Pancreas (tissue), 10 donors: ENCODE measurements around the gene PLA2G2C. TPM values are rescaled to one million over a fixed set of nuclear protein-coding genes. Genes with fewer than 3 reads are reported as not detected.

Source experiments
- ATAC-seq, 4 donors: fragments of 200-7000 bp; cut with Tn5 transposase; one replicate each; pipeline versions ENCODE4 v1.8.0 to v1.9.1; 2020; ENCODE audit warnings: mild to moderate bottlenecking in 4 of 4, moderate library complexity in 4 of 4
- DNase-seq, 6 donors: peaks; one replicate each; pipeline ENCODE4 v3.0.0-alpha.2; 2020
- FAIRE-seq: peaks from 2 replicates; lab custom pipeline; 2012; peaks lifted over from hg19 to GRCh38; lab: Jason Lieb, UNC
- H3K27ac ChIP-seq, 4 donors: fragments of 200-600 bp; sonication (generic); 1 replicate in 3 of 4; 2 replicates in 1 of 4; pipeline versions ENCODE4 v1.5.0 to v1.8.0; 2020
- H3K27me3 ChIP-seq, 4 donors: fragments of 200-600 bp; one replicate each; pipeline ENCODE4 v1.8.0; 2021
- H3K36me3 ChIP-seq, 3 donors: fragments of 200-600 bp; sonication (generic) in 1 of 3; one replicate each; pipeline versions ENCODE4 v1.5.0 to v1.8.0; 2020 to 2021
- H3K4me1 ChIP-seq, 3 donors: fragments of 200-600 bp; one replicate each; pipeline ENCODE4 v1.8.0; 2021
- H3K4me3 ChIP-seq, 4 donors: fragments of 200-600 bp; sonication (generic) in 2 of 4; one replicate each; pipeline versions ENCODE4 v1.5.0 to v1.8.0; 2020 to 2021
- H3K9me3 ChIP-seq, 4 donors: fragments of 200-600 bp; one replicate each; pipeline ENCODE4 v1.8.0; 2021
- CTCF ChIP-seq, 4 donors: fragments of 200-600 bp; sonication (generic) in 3 of 4; IDR thresholded peaks; one replicate each; pipeline versions ENCODE4 v1.5.0 to v1.8.0; 2021; ENCODE audit warnings: antibody characterized with exemption in 4 of 4
- WGBS, 2 donors: extraction: QIAGEN DNeasy Blood & Tissue Kit; methylation state at CpG; one replicate each; pipeline ENCODE4 v1.1.7; 2013; 5-methylcytosine and 5-hydroxymethylcytosine counted together
- intact Hi-C, 3 donors: fragments of 100-400 bp; cut with DNase I; formaldehyde crosslinking; loops; one replicate each; pipeline versions ENCODE4 v1.11.1 to v1.14.2; 2022
- polyA plus RNA-seq, 2 donors: library from polyadenylated mRNA; stranded (reverse); fragments of 200-250 nt; gene quantifications; one replicate each; pipeline ENCODE4 v1.2.3, GENCODE V29; 2013
- total RNA-seq, 6 donors: library from RNA; stranded (reverse); fragmentation: NEBNext Ultra II Directional in 4 of 6; extraction: Animal tissue kit (Norgen Biotek cat#: 25700) in 4 of 6; gene quantifications; one replicate each; pipeline versions ENCODE4 v1.2.1 to v1.2.4, GENCODE V29; 2021 to 2023
- donor health status: healthy with polysubstance abuse.
- donor health status: DM: no; HTN: no; CAD: no; lungs with moderate emphysema.
- donor health status: DM: no; HTN: no; CAD: no.
- donor health status: control.
- donor health status: control.
- donor health status: Bipolar disorder and iron deficiency.
- donor health status: DM: yes; HTN: yes; CAD: no.
- donor health status: DM: no; HTN: no; CAD: no.
- donor health status: DM: no; HTN: no; CAD: no.
- donor health status: DM: yes; HTN: yes; CAD: no.

Gene PLA2G2C
- total and polyA plus RNA-seq, 8 donors = not detected

- H3K27ac ChIP-seq = peak overlapping the region in 2 of 4 donors; percentile 22 to 54
- no peak overlapping the region for H3K4me3 ChIP-seq
- 79 to 81% methylated on average over 6 of the region's 6 CpGs for WGBS, 2 donors
Measured at GRCh38 chr1:20153000-20153418, 33.3 kb downstream of the PLA2G2C start.

GRCh38 chr1:20152599-20152930 lies 33.8 kb downstream of the PLA2G2C start:
- no peak for FAIRE-seq
- no peaks in the 10 kb centered on the region for H3K9me3 ChIP-seq
- TF ChIP-seq CTCF (IDR thresholded peaks at IDR 0.05) = no peak
- peak overlapping the region in 2 of 4 donors; percentile 27 to 40 for H3K4me3 ChIP-seq
- no peaks in the 10 kb centered on the region for H3K36me3 ChIP-seq
- H3K4me1 ChIP-seq = peaks cover 0 to 19% (median 4%) of the 10 kb centered on the region in 3 donors
- intact Hi-C loops = no loop called here
- H3K27me3 ChIP-seq = no peaks in the 10 kb centered on the region
- H3K27ac ChIP-seq = peak overlapping the region in 2 of 4 donors; percentile 22 to 54
- no peak for DNase-seq
- peak in 1 of 4 donors; percentile 3 for ATAC-seq
- WGBS, 2 donors = 43 to 61% methylated on average over 7 of the region's 7 CpGs

More at GRCh38 chr1:20153000-20153418, 33.3 kb downstream of the PLA2G2C start:
- Histone ChIP-seq H3K9me3 (no peaks in the 10 kb centered on the region), H3K36me3 (no peaks in the 10 kb centered on the region), H3K4me1 (peaks cover 0 to 19% (median 4%) of the 10 kb centered on the region in 3 donors), H3K27me3 (no peaks in the 10 kb centered on the region)
- FAIRE-seq (no peak), DNase-seq (peak in 2 of 6 donors; percentile 28 to 61), ATAC-seq (peak in 3 of 4 donors; percentile 23 to 65 (median 46))
- no peak for TF ChIP-seq CTCF (IDR thresholded peaks at IDR 0.05)
- intact Hi-C loops = no loop called here

- peak overlapping the region in 3 of 4 donors; percentile 5 to 40 (median 27) for H3K4me3 ChIP-seq
- H3K27ac ChIP-seq = no peak overlapping the region
Measured at GRCh38 chr1:20151906-20152598, 34.3 kb downstream of the PLA2G2C start.

GRCh38 chr1:20150969-20151368 lies 35.3 kb downstream of the PLA2G2C start:
- no peak for FAIRE-seq
- H3K27ac ChIP-seq = no peak overlapping the region
- H3K4me1 ChIP-seq = peaks cover 0 to 19% (median 4%) of the 10 kb centered on the region in 3 donors
- intact Hi-C loops = no loop called here
- H3K36me3 ChIP-seq = no peaks in the 10 kb centered on the region
- DNase-seq = peak in 1 of 6 donors; percentile 20
- ATAC-seq = no peak
- no peaks in the 10 kb centered on the region for H3K9me3 ChIP-seq
- 76 to 87% methylated on average over 5 to 6 of the region's 6 CpGs for WGBS, 2 donors
- no peaks in the 10 kb centered on the region for H3K27me3 ChIP-seq
- H3K4me3 ChIP-seq = no peak overlapping the region
- no peak for TF ChIP-seq CTCF (IDR thresholded peaks at IDR 0.05)

More at GRCh38 chr1:20151906-20152598, 34.3 kb downstream of the PLA2G2C start:
- ATAC-seq (peak; percentile 93 to 94 (median 94)), FAIRE-seq (no peak), DNase-seq (peak; percentile 67 to 91 (median 82))
- H3K9me3 ChIP-seq = no peaks in the 10 kb centered on the region
- H3K4me1 ChIP-seq = peaks cover 0 to 19% (median 4%) of the 10 kb centered on the region in 3 donors
- H3K27me3 ChIP-seq = no peaks in the 10 kb centered on the region
- 4% methylated on average over 29 of the region's 29 CpGs for WGBS, 2 donors
- TF ChIP-seq CTCF (IDR thresholded peaks at IDR 0.05) = peak; percentile 92 to 95 (median 93)
- intact Hi-C loops = no loop called here
- no peaks in the 10 kb centered on the region for H3K36me3 ChIP-seq

- Histone ChIP-seq H3K27ac (no peak overlapping the region), H3K9me3 (no peaks in the 10 kb centered on the region), H3K4me3 (no peak overlapping the region), H3K27me3 (no peaks in the 10 kb centered on the region), H3K36me3 (no peaks in the 10 kb centered on the region), H3K4me1 (peaks cover 0 to 19% (median 4%) of the 10 kb centered on the region in 3 donors)
- peak in 1 of 6 donors; percentile 46 for DNase-seq
- intact Hi-C loops = no loop called here
- no peak for ATAC-seq
- TF ChIP-seq CTCF (IDR thresholded peaks at IDR 0.05) = no peak
- 85 to 86% methylated on average over 8 of the region's 8 CpGs for WGBS, 2 donors
- FAIRE-seq = no peak
Measured at GRCh38 chr1:20150326-20150705, 36.0 kb downstream of the PLA2G2C start.
